PC-3 (cell line): Measurements from ENCODE around the gene MYH14. TPM values are rescaled to one million over a fixed set of nuclear protein-coding genes. Genes with fewer than 3 reads are reported as not detected.
A peak's percentile ranks its signal among the peaks of the same experiment; 100 is the strongest.
"Not testable (repeated sequence)": the region's sequence is repeated elsewhere in the genome, so short reads cannot be mapped to it uniquely, and the experiment has no call there.

Experiments used
- ATAC-seq: fragments of 200-7000 bp; cut with Tn5 transposase; 2 replicates; pipeline ENCODE4 v1.9.1; 2020; ENCODE audit warnings: mild to moderate bottlenecking, moderate library complexity
- BruUV-seq: library from RNA; stranded (reverse); fragments of 400-500 nt; replicated peaks from 2 replicates; lab custom pipeline; 2021; lab: Mats Ljungman, UMichigan
- CTCF ChIA-PET: fragments of 300-600 bp; sonication (Branson Sonifier 250); formaldehyde crosslinking; loops from one replicate; lab custom pipeline; 2022; ENCODE audit warnings: antibody characterized with exemption; lab: Charles Lee
- POLR2A ChIA-PET: fragments of 300-600 bp; sonication (Branson Sonifier 250); formaldehyde crosslinking; loops from one replicate; lab custom pipeline; 2022; ENCODE audit warnings: antibody characterized with exemption; ENCODE audit not compliant: unreplicated experiment; lab: Charles Lee
- DNase-seq: peaks from one replicate; pipeline ENCODE4 v3.0.0-alpha.2; 2015
- H2AFZ ChIP-seq: fragments of 300-600 bp; sonication (generic); 2 replicates; pipeline ENCODE4 v1.6.0; 2016; ENCODE audit warnings: antibody characterized with exemption, low read length
- H3F3A ChIP-seq: fragments of 300-600 bp; sonication (generic); one replicate; pipeline ENCODE4 v1.6.0; 2017; ENCODE audit warnings: antibody characterized with exemption, low read length, control low read depth, mild to moderate bottlenecking; ENCODE audit not compliant: unreplicated experiment
- H3K27ac ChIP-seq: fragments of 300-600 bp; sonication (generic); 2 replicates; pipeline ENCODE4 v1.5.1; 2016; ENCODE audit warnings: mild to moderate bottlenecking, low read length
- H3K27me3 ChIP-seq: fragments of 300-600 bp; sonication (generic); 2 replicates; pipeline ENCODE4 v1.6.1; 2016; ENCODE audit warnings: low read length, mixed read lengths
- H3K36me3 ChIP-seq: fragments of 300-600 bp; sonication (generic); 2 replicates; pipeline ENCODE4 v1.6.1; 2016; ENCODE audit warnings: low read depth, mixed run types, low read length, mixed read lengths
- H3K4me1 ChIP-seq: fragments of 300-600 bp; sonication (generic); 2 replicates; pipeline ENCODE4 v1.5.1; 2016; ENCODE audit warnings: low read length; ENCODE audit not compliant: insufficient read depth
- H3K4me2 ChIP-seq: fragments of 300-600 bp; sonication (generic); 2 replicates; pipeline ENCODE4 v1.6.0; 2016; ENCODE audit warnings: low read length
- H3K4me3 ChIP-seq: fragments of 300-600 bp; sonication (generic); 2 replicates; pipeline ENCODE4 v1.5.1; 2016; ENCODE audit warnings: mild to moderate bottlenecking, low read length, mixed read lengths
- H3K79me2 ChIP-seq: fragments of 300-600 bp; sonication (generic); 2 replicates; pipeline ENCODE4 v1.6.1; 2017; ENCODE audit warnings: low read length, mixed read lengths
- H3K9ac ChIP-seq: fragments of 300-600 bp; sonication (generic); 2 replicates; pipeline ENCODE4 v1.6.0; 2016; ENCODE audit warnings: mild to moderate bottlenecking, low read length
- H3K9me2 ChIP-seq: fragments of 300-600 bp; sonication (generic); replicated peaks from 2 replicates; pipeline ENCODE4 v1.6.1; 2016; ENCODE audit warnings: mixed run types, low read length, mixed read lengths
- H3K9me3 ChIP-seq: fragments of 300-600 bp; sonication (generic); 2 replicates; pipeline ENCODE4 v1.6.1; 2016; ENCODE audit warnings: low read length, mixed read lengths
- H4K20me1 ChIP-seq: fragments of 300-600 bp; sonication (generic); 2 replicates; pipeline ENCODE4 v1.6.1; 2016; ENCODE audit warnings: low read length, mixed read lengths
- EZH2 ChIP-seq: fragments of 300-600 bp; sonication (generic); IDR thresholded peaks from one replicate; pipeline ENCODE4 v1.6.1; 2017; ENCODE audit warnings: antibody characterized with exemption, mild to moderate bottlenecking, low read length; ENCODE audit not compliant: unreplicated experiment
- EZH2phosphoT487 ChIP-seq: fragments of 300-600 bp; sonication (generic); IDR thresholded peaks from 2 replicates; pipeline ENCODE4 v1.6.1; 2018; ENCODE audit warnings: mild to moderate bottlenecking, antibody characterized with exemption, low read length, borderline replicate concordance
- intact Hi-C: fragments of 100-400 bp; cut with micrococcal nuclease; formaldehyde crosslinking; loops from 2 replicates; pipeline ENCODE4 v1.9.0; 2023
- total RNA-seq: library from RNA; depleted of rRNA; stranded (reverse); fragments of >200 nt; gene quantifications from 2 replicates; pipeline ENCODE4 v1.2.3, GENCODE V29; 2014
- TF ChIP-seq, protein P1 (sequence below): fragments of 300-600 bp; sonication (generic); conservative IDR thresholded peaks from 2 replicates; pipeline ENCODE4 v1.5.1; 2017; ENCODE audit warnings: antibody characterized with exemption, low read depth, mild to moderate bottlenecking, low read length

The MYH14 gene
- total RNA-seq, 1 experiment from 2014 or later = 20.2 TPM

DNA sequence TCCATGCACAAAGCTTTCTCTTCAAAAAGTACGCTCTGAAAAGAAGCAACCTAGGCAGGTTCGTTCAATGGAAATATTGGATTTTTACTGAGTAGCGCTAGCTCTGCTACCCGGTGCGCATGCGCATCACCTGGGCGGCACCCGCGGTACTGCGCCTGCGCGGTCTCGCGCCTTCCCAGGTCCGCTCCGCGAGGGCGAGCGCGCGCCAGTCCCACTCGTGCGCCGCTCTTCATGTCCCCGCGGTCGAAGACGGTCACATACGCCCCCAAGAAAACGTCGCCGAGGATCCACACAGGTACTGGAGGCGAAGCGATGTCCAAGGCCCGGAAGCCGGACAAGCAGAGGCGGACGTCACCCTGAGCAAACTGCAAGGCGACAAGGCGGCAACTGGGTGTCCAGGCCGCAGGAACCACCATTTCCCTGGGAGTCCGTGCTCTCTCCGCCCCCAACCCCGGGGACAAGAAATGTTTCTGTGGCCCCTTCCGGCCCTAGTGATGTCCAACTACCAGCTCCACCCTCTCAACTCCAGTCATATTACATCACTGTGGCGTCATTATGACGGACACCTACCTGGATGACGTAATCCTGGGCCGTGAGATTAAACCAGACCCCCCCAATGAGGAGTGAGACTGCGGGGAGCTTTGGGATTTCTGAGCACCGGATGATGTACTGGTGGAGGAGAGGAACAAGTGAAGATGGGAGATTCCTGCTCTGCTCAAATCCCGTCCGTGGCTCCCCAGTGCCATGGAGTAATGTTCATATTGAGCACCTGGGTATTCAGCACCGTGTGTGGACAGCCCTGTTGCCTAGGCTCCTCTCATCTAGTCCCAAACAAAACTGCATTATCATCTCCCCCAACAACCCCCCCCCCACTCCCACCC, 130.6 kb downstream of the MYH14 start:
- Histone ChIP-seq H3K27ac (no peak overlapping the region), H3K9me2 (no peaks in the 10 kb centered on the region), H3K79me2 (no peaks in the 10 kb centered on the region), H3F3A (no peaks in the 10 kb centered on the region), H3K36me3 (no peaks in the 10 kb centered on the region), H3K4me2 (peak overlapping the region; percentile 81), H4K20me1 (no peaks in the 10 kb centered on the region), H2AFZ (peak overlapping the region; percentile 85), H3K9me3 (no peaks in the 10 kb centered on the region), H3K9ac (peak overlapping the region; percentile 40), H3K4me3 (peak overlapping the region; percentile 60), H3K27me3 (no peaks in the 10 kb centered on the region), H3K4me1 (peaks cover 12% of the 10 kb centered on the region; the same call in 1 of the 2 replicates)
- intact Hi-C loops = no loop called here
- ChIA-PET CTCF (no interaction called here), POLR2A (interaction anchor here (0.6 kb wide), 1 partner anchor 384 kb away, joined by 3 read pairs; no protein-coding TSS in a partner anchor)
- DNase-seq (peak; percentile 81), ATAC-seq (peak; percentile 2; the same call in 1 of the 2 replicates)
- TF ChIP-seq EZH2 (no peak), EZH2phosphoT487 (no peak)
- TF ChIP-seq, protein P1, sequence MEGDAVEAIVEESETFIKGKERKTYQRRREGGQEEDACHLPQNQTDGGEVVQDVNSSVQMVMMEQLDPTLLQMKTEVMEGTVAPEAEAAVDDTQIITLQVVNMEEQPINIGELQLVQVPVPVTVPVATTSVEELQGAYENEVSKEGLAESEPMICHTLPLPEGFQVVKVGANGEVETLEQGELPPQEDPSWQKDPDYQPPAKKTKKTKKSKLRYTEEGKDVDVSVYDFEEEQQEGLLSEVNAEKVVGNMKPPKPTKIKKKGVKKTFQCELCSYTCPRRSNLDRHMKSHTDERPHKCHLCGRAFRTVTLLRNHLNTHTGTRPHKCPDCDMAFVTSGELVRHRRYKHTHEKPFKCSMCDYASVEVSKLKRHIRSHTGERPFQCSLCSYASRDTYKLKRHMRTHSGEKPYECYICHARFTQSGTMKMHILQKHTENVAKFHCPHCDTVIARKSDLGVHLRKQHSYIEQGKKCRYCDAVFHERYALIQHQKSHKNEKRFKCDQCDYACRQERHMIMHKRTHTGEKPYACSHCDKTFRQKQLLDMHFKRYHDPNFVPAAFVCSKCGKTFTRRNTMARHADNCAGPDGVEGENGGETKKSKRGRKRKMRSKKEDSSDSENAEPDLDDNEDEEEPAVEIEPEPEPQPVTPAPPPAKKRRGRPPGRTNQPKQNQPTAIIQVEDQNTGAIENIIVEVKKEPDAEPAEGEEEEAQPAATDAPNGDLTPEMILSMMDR = no peak
- TSS peak; percentile 63 for BruUV-seq

DNA sequence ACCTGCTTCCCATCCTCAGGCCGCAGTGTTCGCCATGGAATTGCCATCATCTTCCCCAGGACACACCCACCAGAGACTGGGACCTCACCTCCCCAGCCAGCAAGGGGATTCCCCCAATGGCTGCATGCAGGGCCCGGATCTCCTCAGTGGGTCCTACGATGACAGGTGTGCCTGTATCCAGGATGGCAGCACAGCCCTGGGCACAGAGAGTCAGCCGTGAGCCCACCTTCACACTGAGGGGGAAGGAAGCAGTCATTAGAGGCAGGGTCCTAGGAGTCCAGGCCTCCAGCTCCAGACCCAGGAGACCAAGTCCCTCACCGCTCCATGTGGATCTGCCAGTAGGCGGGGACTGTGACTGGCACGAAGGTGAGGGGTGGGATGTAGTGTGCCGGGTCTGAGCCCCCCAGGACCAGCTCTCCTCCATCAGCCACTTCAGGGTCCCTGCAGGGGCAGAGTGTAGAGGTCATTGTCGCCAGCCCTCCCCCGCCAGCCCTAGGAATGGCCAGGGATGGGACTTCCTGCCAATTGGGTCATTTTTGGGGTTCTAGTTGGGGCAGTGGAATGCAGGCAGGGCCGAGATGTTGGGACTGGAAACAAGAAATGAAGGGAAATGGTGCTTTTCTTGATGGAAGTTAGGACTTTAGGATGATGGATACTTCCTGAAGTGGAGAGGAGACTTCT, 131.5 kb downstream of the MYH14 start:
- H3K9ac ChIP-seq = no peak overlapping the region
- DNase-seq (no peak), ATAC-seq (no peak)
- H3K79me2 ChIP-seq = no peaks in the 10 kb centered on the region
- H3K4me2 ChIP-seq = no peak overlapping the region
- no peaks in the 10 kb centered on the region for H3K36me3 ChIP-seq
- H3K9me2 ChIP-seq = no peaks in the 10 kb centered on the region
- ChIA-PET CTCF (no interaction called here), POLR2A (no interaction called here)
- no TSS peak for BruUV-seq
- TF ChIP-seq EZH2 = no peak
- TF ChIP-seq, protein P1 = no peak
- TF ChIP-seq EZH2phosphoT487 = no peak
- no peaks in the 10 kb centered on the region for H3K27me3 ChIP-seq
- intact Hi-C loops = no loop called here
- H2AFZ ChIP-seq = no peak overlapping the region
- H3K4me3 ChIP-seq = no peak overlapping the region
- no peaks in the 10 kb centered on the region for H3F3A ChIP-seq
- H3K9me3 ChIP-seq = no peaks in the 10 kb centered on the region
- peaks cover 9% of the 10 kb centered on the region; the same call in 1 of the 2 replicates for H3K4me1 ChIP-seq
- no peak overlapping the region for H3K27ac ChIP-seq
- H4K20me1 ChIP-seq = no peaks in the 10 kb centered on the region

DNA sequence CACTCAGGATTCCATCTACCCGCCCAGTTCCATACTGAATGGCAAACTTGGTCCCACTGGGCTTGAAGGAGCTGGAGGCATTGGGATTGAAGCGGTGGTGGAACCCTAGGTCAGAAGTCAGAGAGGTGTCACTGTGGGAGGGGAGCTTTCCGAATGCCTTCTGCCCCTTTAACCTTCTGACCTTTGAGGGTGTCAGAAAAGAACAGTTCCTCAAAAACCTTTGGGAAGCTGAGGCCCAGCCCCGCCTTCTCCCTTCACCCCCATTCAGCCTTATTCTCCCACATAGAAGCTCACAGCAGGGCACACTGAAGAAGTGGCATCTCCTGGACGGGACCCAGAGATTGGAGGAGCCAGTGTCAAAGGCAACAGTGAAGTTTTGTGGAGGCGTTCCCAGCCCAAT, 133.6 kb downstream of the MYH14 start:
- H3K27me3 ChIP-seq, H3K4me2 ChIP-seq, POLR2A ChIA-PET, CTCF ChIA-PET, H3K4me1 ChIP-seq, H3K9me2 ChIP-seq, H3K27ac ChIP-seq, H4K20me1 ChIP-seq, H3F3A ChIP-seq, H3K79me2 ChIP-seq, H3K4me3 ChIP-seq, ATAC-seq, H3K9ac ChIP-seq, H3K9me3 ChIP-seq, intact Hi-C loops, DNase-seq, H2AFZ ChIP-seq, H3K36me3 ChIP-seq, BruUV-seq: not testable (repeated sequence)
